GM12892 (cell line): ENCODE data around the gene GPAT3.
A peak's percentile ranks its signal among the peaks of the same experiment; 100 is the strongest.

ENCODE experiments used
- DNase-seq: peaks from one replicate; pipeline ENCODE4 v3.0.0; 2011; ENCODE audit not compliant: insufficient read length
- FAIRE-seq: peaks from 2 replicates; lab custom pipeline; 2011; peaks lifted over from hg19 to GRCh38; lab: Jason Lieb, UNC
- POLR2A ChIP-seq: IDR thresholded peaks from 2 replicates; pipeline ENCODE4 v1.6.1; 2011; ENCODE audit warnings: low read depth, low read length, control low read depth
- POLR2AphosphoS5 ChIP-seq: IDR thresholded peaks from 2 replicates; pipeline ENCODE4 v1.6.1; 2011; ENCODE audit warnings: low read depth, low read length, control low read depth
- TAF1 ChIP-seq: IDR thresholded peaks from 2 replicates; pipeline ENCODE4 v1.6.1; 2011; ENCODE audit warnings: low read depth, mild to moderate bottlenecking, control low read depth, low read length, borderline replicate concordance

The GPAT3 gene

GRCh38 chr4:83636930-83637329, 101.0 kb downstream of the GPAT3 start:
- FAIRE-seq, result no peak
- no peak for DNase-seq
- TF ChIP-seq TAF1, result no peak
- TF ChIP-seq POLR2A, result no peak
- no peak for TF ChIP-seq POLR2AphosphoS5

- peak; percentile 24 for DNase-seq
Measured at GRCh38 chr4:83639849-83640493, 104.1 kb downstream of the GPAT3 start.

GRCh38 chr4:83643036-83643435, 107.1 kb downstream of the GPAT3 start:
- TF ChIP-seq POLR2AphosphoS5 (no peak), POLR2A (no peak), TAF1 (no peak)
- no peak for DNase-seq
- FAIRE-seq, result no peak

More at GRCh38 chr4:83639849-83640493, 104.1 kb downstream of the GPAT3 start:
- no peak for TF ChIP-seq POLR2AphosphoS5
- TF ChIP-seq POLR2A, result no peak
- no peak for TF ChIP-seq TAF1
- FAIRE-seq, result peak; percentile 93

- TF ChIP-seq POLR2AphosphoS5 (no peak), POLR2A (no peak), TAF1 (no peak)
- FAIRE-seq (peak; percentile 77), DNase-seq (no peak)
Measured at GRCh38 chr4:83644677-83645659, 109.1 kb downstream of the GPAT3 start.

- DNase-seq (no peak), FAIRE-seq (no peak)
- no peak for TF ChIP-seq POLR2A
- no peak for TF ChIP-seq TAF1
- no peak for TF ChIP-seq POLR2AphosphoS5
Measured at GRCh38 chr4:83646538-83647239, 110.8 kb downstream of the GPAT3 start.

- FAIRE-seq, result no peak
- DNase-seq, result no peak
- TF ChIP-seq POLR2AphosphoS5, result no peak
- TF ChIP-seq POLR2A, result no peak
- no peak for TF ChIP-seq TAF1
Measured at GRCh38 chr4:83651846-83652245, 115.9 kb downstream of the GPAT3 start.
